DMS153 treated with DMSO at 0.1 percent for 48 hours (cell line): Measurements from ENCODE around the gene TEX13D.
A peak's percentile ranks its signal among the peaks of the same experiment; 100 is the strongest.
"Not testable (repeated sequence)": the region's sequence is repeated elsewhere in the genome, so short reads cannot be mapped to it uniquely, and the experiment has no call there.

Source experiments
- DNase-seq: peaks from one replicate; lab custom pipeline; 2025; ENCODE audit not compliant: unreplicated experiment; lab: John Stamatoyannopoulos, UW

TEX13D gene

DNA sequence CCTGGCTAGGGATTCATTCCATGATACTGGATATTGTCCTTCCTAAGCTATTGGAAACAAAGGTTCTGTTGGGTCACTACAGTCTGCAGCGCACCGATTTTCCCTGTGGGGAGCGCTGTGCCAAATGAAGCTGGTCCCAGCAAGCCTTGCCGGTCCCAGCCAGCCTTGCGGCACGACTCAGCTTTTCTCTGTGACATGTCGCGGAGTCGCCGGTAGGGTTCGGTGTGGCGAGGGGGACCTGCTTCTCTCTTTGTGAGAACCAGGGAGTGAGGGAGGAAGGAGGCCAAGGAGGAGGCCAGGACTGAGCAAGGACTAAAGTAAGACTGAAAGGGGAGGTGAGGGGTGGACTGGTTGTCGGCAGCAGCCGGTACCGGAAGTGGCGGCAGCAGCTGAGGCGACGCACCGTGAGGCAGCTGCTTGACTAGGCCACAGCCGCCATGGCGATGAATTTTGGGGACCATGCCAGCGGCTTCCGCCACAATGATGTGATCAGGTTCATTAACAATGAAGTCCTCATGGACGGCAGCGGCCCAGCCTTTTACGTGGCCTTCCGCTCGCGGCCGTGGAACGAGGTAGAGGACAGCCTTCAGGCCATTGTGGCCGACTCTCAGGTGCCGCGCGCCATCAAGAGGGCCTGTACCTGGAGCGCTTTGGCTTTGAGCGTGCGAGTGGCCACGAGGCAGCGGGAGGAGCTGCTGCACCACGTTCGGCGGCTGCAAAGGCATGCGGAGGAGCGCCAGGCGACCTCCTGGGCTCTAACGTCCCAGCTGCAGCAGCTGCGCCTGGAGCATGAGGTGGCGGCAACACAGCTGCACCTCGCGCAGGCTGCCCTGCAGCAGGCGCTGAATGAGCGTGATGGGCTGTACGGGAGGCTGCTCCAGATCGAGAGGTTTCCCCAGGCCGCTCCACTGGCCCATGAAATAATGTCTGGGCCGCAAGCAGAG lies at the start of gene TEX13D:
Gene TEX13D, plus strand, starts transcription at position 180 of the 944 bp plus-strand sequence. Its CDS starts 258 bp downstream, at position 438.
- DNase-seq, result no peak

DNA sequence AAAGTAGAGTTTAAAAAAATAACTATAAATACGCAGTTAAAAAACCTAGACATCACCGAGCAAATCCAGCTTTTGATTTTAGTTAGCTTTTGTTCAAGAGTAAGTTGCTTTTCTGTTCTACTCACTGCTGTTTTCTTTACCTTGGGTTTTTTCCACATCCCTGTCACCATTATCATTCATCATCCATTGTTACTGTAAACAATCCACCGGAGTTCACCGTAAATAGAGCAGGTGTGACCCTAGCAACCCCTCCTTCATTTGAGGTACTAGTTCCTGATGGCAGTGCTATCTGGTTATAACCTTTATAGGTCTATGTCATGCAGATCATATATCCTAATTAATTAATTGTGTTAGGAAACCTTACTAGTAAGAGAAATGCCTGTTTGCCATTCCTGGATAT lies 43.0 kb upstream of the TEX13D start:
- peak; percentile 95 for DNase-seq

DNA sequence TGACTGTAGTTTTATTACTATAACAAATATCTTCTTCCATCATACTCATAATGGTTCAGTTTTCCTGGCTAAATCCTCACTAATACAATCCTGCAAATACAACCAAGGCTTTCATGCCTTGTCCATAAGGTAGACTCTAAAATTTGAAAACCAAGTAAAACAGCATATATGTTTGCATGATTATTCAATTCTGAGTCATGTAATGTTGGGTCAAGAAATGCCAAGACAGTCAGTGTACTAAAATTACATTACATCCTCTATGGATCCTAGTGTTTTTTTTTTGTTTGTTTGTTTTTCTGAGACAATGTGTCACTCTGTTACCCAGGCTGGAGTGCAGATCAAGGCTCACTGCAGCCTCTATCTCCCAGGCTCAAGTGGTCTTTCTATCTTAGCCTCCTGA lies 38.6 kb upstream of the TEX13D start:
- no peak for DNase-seq

DNA sequence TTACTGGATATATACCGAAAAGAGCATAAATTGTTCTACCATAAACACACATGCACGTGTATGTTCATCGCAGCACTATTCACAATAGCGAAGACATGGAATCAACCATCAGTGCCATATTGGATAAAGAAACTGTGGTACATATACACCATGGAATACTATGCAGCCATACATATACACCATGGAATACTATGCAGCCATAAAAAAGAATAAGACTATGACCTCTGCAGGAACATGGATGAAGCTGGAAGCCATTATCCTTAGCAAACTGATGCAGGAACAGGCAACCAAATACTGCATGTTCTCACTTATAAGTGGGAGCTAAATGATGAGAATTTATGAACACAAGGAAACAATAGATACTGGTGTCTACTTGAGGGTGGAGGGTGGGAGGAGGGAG lies 33.1 kb upstream of the TEX13D start:
- DNase-seq, result not testable (repeated sequence)

DNA sequence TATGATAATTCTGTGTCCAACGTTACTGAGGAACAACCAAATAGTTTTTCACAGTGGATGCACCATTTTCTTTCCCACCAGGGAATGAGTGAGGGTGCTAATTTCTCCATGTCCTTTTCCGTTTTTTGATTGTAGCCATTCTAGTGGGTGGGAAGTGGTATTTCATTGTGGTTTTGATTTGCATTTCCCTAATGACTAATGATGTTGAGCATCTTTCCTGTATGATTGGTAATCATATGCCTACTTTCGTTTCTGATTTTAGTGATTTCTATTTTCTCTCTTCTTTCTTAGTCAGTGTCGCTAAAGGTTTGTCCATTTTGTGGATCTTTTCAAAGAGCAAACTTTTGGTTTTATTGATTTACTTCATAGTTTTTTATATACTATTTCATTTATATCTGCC lies 32.1 kb upstream of the TEX13D start:
- DNase-seq, result no peak

DNA sequence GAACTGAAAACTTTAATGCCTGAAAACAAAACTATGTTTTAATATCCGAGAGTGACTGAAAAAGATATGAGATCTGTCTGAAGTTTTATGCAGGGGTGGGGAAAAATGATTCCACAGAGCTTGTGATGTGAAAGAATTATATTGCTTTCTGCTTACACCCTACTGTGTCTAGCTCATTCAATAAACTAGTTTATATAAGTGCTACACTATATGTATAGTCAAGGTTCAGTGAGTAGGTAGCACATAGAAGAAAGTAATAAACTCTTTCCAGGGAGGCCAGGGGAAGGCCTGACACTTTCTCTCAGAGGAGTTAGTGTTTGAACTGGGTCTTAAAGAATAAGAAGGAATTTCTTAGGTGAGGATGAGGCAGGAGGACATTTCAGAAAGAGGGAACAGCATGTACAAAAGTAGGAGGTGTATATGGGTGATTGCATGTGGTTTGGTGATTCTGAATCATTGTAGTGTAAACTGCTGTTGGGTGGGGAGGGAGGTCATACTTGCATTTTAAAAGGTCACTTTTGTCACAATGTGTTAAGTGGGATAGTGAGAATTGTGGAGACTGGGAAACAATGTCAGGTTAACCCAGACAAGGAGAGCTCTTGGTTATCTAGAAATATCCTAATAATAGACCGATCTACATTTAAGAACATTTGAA lies 25.1 kb upstream of the TEX13D start:
- DNase-seq, result no peak

DNA sequence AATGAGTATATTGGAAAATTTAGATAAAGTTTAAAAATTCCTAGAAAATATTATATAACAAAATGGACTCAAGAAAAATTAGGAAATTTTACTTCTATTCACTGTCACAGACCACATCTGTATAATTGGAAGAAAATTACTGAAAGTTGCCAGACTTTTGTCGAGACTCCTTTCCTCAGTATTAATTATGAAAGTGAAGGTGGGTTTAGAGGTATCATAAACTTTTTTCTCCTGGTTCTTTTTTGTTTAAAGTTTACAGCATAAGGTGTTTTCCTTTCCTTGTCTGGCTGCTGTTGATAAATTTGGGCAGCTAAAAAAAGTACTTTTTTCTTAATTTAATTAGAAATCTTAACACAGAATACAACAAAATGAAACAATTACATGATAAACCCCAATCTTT lies 6.7 kb upstream of the TEX13D start:
- DNase-seq, result no peak

DNA sequence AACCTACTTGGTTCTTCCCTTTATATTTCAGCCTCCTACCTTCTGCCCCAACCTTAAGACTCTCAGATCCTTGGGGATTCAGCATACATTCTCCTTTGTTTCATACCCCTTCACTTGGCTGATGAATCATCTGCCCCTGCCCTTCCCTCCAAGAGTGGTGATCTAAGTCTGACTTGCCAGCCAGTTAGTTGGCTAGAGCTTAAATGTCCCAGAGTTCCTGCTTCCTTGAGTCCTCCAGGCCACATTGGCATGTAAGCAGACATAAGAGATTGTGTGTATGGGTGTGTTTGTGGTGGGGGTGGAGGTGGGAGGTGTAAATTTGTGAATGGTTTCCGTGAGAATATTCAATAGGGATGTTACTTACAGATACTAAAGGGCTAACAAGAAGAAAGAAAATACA lies 3.7 kb upstream of the TEX13D start:
- DNase-seq, result no peak

DNA sequence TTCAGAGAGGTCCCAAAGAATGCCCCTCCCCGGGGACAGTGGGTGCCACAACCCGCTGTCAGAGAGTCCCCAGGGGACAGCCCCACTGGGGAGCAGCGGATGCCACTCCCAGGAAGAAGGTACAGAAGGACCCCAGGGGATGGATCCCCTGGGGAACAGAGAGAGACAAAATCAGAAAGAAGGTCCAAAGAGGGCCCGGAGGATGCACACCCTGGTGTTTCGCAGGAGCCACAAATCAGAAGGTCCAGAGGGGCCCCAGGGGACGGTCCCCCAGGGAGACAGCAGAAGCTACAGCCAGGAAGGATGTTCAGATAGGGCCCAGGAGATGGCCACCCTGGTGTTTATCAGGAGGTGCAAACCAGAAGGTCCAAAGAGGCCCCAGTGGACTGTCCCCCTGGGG lies 1.4 kb downstream of the TEX13D start:
- DNase-seq, result no peak

DNA sequence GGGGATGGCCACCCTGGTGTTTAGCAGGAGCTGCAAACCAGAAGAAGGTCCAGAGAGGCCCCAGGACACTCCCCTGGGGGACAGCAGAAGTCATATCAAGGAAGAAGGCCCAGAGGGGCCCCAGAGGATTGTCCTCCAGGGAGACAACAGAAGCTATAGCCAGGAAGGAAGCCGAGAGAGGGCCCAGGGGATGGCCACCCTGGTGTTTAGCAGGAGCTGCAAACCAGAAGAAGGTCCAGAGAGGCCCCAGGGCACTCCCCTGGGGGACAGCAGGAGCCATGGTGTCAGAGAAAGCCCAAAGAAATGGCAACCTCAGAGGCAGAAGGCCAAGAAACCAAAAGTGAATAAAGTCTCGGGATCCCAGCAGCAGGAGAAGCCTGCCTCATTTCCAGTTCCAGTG lies 2.1 kb downstream of the TEX13D start:
- not testable (repeated sequence) for DNase-seq

DNA sequence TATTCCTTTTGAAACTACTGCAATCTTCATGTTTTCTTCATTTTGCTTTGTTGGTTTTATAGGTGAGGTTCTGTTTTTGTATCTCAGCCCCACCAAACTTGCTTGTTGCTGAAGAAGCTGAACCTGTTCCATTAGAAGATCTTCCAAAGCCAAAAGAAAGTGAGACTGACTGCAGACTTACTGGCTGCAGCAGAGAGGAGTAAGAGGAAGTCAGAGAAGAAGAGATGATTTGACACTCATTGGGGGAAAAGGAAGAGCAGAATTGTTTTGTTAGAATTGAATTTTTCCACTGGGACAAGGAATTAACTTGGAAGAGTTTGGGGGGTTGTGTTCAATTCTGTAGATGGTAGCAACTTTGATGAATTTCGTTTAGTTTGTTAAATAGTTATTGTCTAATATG lies 3.1 kb downstream of the TEX13D start:
- DNase-seq, result no peak

DNA sequence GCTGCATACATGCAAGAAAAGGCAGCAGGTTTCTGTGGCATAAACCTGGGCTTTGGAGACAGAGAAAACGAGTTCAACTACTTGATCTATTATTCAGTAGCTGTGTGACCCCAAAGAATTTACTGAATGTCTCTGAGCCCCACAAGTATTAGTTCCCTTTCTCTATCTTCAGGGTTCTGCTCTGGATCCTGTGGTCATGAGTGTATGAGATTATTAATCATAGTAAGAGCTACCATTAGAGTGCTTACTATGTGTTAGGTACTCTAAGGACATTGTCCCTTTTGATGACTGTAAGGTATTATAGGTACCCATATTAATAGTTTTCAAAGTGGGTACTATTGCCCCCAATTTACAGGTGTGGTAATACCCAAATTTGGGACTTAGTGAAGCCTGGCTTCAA lies 5.5 kb downstream of the TEX13D start:
- no peak for DNase-seq

DNA sequence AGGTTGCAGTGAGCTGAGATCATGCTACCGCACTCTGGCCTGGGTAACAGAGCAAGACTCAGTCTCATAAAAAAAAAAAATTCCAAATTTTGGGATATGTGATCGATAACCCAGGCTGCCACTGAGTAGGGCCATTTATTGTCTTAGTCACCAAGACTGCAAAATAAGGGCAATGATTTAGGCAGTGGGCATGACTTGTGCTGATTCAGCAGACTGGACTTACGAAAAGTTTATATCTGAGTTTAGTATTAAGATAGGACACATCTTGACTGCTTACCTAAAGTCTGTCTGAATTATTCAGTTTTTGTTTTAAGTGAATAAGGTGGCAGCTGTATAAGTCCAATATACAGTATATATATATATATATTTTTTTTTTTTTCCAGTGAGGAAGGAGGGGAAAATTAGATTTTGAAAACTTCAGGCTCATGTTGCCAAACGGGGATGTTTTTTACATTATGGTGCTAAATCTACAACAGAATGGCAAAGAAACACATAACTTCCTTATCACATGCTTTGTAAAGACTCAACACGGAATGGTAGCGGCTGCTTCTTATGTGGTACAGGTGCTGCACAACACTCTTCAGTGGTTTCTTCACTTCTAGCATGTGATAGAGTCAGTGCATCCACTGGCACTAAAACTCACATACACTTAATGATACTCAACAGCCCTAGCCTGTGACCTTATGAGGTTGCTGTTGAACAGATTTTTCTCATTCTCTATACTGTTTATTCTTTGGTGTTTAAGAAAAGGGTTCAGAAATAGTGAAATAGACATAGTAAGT lies 6.5 kb downstream of the TEX13D start:
- no peak for DNase-seq

DNA sequence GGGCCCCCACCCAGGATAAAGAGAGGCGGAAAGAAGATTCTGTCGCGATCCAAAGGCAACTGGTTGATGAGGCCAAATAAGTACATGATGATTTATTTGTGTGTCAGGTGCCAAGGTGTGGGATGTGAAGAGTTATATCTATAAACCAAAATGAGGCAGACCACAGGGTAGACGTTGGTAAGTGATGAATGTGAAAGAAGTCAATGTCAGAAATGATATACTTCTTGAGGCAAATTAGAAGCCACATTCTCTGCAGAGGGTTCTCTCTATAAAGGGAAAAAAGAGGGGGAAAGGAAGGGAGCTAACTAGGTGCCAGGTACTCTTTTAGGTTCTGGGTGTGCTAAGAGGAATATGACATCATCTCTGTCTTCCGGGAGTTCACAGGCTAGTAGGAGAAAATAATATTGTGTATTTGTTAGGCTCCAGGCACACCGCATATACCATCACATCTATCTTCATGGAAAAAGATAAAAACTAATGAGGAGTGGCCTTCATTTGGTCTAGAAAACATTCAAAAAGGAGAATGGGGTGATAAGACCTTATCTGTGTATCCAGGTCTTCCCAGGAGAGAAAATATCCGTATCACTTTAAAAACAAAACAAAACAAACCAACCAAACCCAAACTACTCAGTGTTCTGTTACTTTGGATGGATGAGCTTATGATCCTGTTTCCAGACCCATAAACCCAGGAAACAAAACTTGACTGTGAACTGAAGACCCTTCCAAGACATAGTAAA lies 9.1 kb downstream of the TEX13D start:
- DNase-seq, result no peak

DNA sequence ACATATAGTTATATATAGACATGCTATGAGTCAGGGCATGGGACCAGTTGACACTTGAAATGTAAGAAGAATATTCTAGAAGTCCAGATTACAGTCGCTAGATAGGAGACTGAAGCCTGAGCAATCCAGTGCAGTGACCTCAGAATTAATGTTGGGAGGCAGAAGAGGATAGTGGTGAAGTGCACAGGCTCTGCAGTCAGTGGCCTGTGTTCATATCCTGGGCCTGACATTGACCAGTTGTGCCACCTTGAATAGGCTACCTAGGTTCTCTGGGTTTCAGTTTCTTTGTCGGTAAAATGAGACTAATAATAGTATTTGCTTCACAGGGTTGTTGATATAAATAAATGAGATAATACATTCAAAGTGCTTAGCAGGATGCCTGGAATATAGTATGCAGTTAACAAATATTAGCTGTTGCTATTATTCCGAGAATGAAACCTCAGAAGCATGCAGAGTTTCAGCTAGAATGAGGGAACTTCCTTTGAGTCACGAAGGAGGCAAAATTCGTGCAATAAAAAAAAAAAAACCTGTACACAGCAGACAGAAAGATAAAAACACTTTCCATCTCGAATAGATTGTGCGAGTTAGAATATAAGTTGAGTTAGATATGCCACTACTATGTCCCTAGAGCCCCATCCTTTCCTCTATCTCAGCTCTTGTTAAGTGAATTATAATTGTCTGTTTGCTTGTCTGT lies 9.9 kb downstream of the TEX13D start:
- DNase-seq, result no peak

DNA sequence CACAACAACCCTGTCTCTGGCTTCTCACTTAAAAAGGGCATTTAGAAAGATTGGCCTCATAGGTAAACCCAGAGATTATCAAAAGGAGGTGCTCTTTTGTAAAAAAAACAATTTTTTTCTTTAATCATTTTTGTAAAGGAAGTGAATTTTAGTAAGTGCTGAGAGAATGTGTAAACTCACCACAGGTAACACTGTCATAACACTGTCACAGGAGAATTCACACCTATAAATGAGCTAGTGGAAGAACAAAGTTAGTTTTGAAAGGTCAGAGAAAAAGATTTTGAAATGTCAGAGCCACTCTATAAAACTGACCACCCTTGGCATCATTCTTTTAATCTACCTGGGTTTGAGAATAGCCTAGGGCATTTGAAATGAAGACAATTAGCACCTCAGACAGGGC lies 10.6 kb downstream of the TEX13D start:
- no peak for DNase-seq

DNA sequence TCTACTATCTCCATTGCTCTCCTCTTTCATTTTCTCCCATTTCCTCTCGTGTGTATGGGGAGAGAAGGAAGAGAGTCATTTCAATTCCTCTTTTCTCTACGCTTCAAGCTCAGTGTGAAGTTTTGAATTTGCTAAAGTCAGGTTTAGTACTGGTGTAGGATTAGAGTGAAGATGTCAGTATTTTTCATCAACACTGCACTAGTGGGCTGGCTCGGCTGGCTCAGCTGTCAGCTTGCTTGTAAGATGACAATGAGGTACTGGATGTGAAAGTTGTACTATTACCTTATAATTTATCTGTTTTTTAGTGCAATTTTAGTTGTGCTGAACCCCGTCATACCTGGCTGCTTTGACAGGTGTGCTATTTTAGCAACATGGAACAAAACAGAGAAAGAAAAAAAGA lies 11.8 kb downstream of the TEX13D start:
- no peak for DNase-seq

DNA sequence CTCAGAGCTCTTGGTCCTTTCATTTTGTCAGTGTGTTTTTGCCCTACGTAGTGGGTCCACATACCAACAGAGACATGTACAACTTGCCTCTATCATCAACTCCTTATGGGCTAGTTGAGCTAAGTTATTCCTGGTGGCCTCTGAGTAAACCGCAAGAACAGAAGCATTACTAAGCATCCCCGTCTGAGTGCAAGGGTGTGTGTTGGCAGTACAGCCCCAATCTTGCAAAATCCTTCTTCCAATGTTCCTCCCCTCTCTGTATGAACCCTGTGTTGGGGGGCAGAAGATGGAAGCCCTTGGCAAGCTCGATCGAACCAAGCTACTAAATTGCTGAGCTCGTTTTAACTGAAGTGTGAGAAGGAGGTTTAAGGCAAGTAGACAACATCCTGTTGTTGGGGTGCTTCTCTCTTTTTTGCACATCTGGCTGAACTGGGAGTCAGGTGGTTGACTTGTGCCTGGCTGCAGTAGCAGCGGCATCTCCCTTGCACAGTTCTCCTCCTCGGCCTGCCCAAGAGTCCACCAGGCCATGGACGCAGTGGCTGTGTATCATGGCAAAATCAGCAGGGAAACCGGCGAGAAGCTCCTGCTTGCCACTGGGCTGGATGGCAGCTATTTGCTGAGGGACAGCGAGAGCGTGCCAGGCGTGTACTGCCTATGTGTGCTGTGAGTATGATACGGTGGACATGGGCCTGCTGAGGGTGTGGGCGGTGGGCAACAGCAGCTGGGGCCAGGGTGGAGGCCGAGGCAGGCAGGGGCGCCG lies 13.8 kb downstream of the TEX13D start, which contains the start of gene SH2D1A:
Gene SH2D1A, plus strand, starts transcription at position 447 of the 760 bp plus-strand sequence. Its CDS starts 80 bp downstream, at position 527.
- no peak for DNase-seq

DNA sequence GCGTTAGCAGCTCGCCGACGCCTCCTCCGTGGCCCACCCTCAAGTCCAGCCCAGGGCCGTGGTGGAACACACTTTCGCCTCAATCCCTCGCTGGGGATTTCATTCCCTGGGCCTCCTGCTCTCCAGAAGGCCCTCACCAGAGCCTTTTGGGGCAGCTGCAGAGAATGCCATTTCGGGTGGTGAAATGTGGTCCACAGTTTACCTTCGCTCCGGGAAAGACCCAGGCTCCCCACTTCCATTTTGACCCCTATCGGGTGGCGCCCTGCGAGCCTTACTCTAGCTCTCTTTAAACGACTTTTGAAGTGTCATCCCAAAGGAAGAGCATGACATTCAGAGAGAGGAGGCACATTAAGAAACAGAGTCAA lies 14.4 kb downstream of the TEX13D start:
- DNase-seq, result no peak

DNA sequence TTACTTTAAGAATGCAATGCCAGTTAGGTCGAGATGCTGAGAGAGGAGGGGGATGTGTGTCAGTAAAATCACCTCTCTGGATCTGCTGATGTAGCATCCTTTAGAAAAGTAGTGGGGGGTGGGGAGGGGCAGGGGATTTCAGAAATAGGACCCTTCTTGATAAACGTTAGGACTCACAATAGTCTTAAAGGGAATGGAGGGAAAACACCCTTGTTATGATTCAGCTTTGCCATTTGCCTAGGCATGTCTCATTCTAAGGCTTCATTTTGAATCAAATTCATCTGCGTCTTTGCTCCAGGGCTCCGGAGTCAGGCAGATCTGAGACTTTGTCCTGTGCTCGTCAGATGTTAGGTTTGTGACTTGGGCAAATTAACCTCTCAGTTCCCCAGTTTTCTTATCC lies 14.8 kb downstream of the TEX13D start:
- no peak for DNase-seq
